ENCODE results near the gene CDK5RAP2.
"Not testable (repeated sequence)": the region's sequence is repeated elsewhere in the genome, so short reads cannot be mapped to it uniquely, and the experiment has no call there.

The CDK5RAP2 gene

GRCh38 chr9:120524863-120525262 is 55.1 kb downstream of the CDK5RAP2 start:
- Mint-ChIP-seq H3K4me3 (no peak overlapping the region), H3K4me1 (no peaks in the 10 kb centered on the region), H3K9me3 (no peaks in the 10 kb centered on the region), H3K36me3 (ENCODE audit: low read depth) (peaks cover 82% of the 10 kb centered on the region), H3K27me3 (ENCODE audit: low read depth) (no peaks in the 10 kb centered on the region), H3K27ac (no peak overlapping the region)
- TF ChIP-seq, protein P1, sequence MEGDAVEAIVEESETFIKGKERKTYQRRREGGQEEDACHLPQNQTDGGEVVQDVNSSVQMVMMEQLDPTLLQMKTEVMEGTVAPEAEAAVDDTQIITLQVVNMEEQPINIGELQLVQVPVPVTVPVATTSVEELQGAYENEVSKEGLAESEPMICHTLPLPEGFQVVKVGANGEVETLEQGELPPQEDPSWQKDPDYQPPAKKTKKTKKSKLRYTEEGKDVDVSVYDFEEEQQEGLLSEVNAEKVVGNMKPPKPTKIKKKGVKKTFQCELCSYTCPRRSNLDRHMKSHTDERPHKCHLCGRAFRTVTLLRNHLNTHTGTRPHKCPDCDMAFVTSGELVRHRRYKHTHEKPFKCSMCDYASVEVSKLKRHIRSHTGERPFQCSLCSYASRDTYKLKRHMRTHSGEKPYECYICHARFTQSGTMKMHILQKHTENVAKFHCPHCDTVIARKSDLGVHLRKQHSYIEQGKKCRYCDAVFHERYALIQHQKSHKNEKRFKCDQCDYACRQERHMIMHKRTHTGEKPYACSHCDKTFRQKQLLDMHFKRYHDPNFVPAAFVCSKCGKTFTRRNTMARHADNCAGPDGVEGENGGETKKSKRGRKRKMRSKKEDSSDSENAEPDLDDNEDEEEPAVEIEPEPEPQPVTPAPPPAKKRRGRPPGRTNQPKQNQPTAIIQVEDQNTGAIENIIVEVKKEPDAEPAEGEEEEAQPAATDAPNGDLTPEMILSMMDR (IDR thresholded peaks at IDR 0.05; ENCODE audit: unreplicated experiment in 3 of 3) = no peak

DNA sequence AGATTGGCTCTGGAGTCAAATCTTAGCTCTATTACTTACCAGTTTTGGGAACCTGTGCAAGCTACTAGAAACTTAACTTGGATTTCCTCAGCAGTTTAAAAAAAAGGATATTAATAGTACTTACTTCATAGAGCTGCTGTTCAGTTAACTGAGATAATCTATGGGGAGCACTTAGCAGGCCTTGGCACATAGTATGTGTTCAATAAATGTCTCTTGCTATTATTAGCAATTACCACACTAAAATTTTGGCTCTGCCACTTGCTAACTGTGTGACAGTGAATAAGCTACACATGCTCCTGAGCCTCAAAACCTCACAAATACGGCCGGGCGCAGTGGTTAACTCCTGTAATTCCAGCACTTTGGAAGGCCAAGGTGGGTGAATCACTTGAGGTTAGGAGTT is 55.9 kb downstream of the CDK5RAP2 start:
- H3K27me3 Mint-ChIP-seq (ENCODE audit: low read depth) = no peaks in the 10 kb centered on the region
- H3K4me3 Mint-ChIP-seq = no peak overlapping the region
- no peaks in the 10 kb centered on the region for H3K4me1 Mint-ChIP-seq
- TF ChIP-seq, protein P1 (IDR thresholded peaks at IDR 0.05; ENCODE audit: unreplicated experiment in 3 of 3) = no peak
- no peak overlapping the region for H3K27ac Mint-ChIP-seq
- H3K36me3 Mint-ChIP-seq (ENCODE audit: low read depth) = peaks cover 80% of the 10 kb centered on the region
- no peaks in the 10 kb centered on the region for H3K9me3 Mint-ChIP-seq

DNA sequence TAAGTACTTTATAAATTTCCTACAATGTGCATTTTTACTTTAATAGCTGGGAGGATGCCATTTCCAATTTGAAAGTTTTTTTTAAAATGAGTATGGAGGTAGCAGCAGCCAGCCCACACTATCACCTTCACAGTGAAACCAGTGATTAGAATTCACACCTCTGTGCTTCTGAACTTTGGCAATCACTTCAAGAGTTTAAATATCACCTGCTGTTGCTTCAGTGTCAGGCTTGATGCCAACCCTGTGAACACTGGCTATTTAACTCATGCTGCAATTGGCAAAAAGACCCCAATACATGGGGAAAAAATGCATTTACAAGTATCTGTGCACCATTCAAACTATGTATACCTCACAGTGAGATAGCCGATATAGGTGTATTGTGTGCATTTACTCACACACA is 57.4 kb downstream of the CDK5RAP2 start:
- H3K9me3 Mint-ChIP-seq = no peaks in the 10 kb centered on the region
- no peak overlapping the region for H3K27ac Mint-ChIP-seq
- H3K27me3 Mint-ChIP-seq (ENCODE audit: low read depth) = no peaks in the 10 kb centered on the region
- peaks cover 77% of the 10 kb centered on the region for H3K36me3 Mint-ChIP-seq (ENCODE audit: low read depth)
- TF ChIP-seq, protein P1 (IDR thresholded peaks at IDR 0.05; ENCODE audit: unreplicated experiment in 3 of 3) = no peak
- no peak overlapping the region for H3K4me3 Mint-ChIP-seq
- H3K4me1 Mint-ChIP-seq = no peaks in the 10 kb centered on the region

GRCh38 chr9:120522032-120522431 is 57.9 kb downstream of the CDK5RAP2 start:
- TF ChIP-seq, protein P1 (IDR thresholded peaks at IDR 0.05; ENCODE audit: unreplicated experiment in 3 of 3) = no peak
- H3K4me3 Mint-ChIP-seq = no peak overlapping the region
- H3K4me1 Mint-ChIP-seq = no peaks in the 10 kb centered on the region
- H3K27me3 Mint-ChIP-seq (ENCODE audit: low read depth) = no peaks in the 10 kb centered on the region
- peaks cover 77% of the 10 kb centered on the region for H3K36me3 Mint-ChIP-seq (ENCODE audit: low read depth)
- H3K27ac Mint-ChIP-seq = no peak overlapping the region
- no peaks in the 10 kb centered on the region for H3K9me3 Mint-ChIP-seq

DNA sequence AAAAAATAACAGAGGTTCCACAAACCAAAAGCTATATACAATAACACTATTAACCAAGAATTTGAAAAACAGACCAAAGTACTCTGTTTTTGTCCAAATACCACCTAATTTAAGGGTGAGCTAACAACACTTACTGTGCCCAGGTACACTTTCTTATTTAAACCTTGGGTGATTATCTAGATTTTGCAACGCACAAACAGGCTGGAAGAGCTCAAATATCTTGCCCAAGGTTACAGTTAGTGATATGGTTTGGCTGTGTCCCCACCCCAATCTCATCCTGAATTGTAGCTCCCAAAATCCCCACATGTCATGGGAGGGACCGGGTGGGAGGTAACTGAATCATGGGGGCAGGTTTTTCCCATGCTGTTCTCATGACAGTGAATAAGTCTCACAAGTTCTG is 58.9 kb downstream of the CDK5RAP2 start:
- no peaks in the 10 kb centered on the region for H3K9me3 Mint-ChIP-seq

GRCh38 chr9:120515996-120516395 is 64.0 kb downstream of the CDK5RAP2 start:
- not testable (repeated sequence) for H3K27ac Mint-ChIP-seq; H3K4me3 Mint-ChIP-seq; H3K27me3 Mint-ChIP-seq (ENCODE audit: low read depth); H3K4me1 Mint-ChIP-seq
- Mint-ChIP-seq H3K36me3 (ENCODE audit: low read depth) (peaks cover 79% of the 10 kb centered on the region), H3K9me3 (peaks cover 13% of the 10 kb centered on the region)

More for the DNA sequence above, 58.9 kb downstream of the CDK5RAP2 start:
- Mint-ChIP-seq H3K4me1 (no peaks in the 10 kb centered on the region), H3K27ac (no peak overlapping the region), H3K27me3 (ENCODE audit: low read depth) (no peaks in the 10 kb centered on the region), H3K36me3 (ENCODE audit: low read depth) (peaks cover 75% of the 10 kb centered on the region), H3K4me3 (no peak overlapping the region)
- TF ChIP-seq, protein P1 (IDR thresholded peaks at IDR 0.05; ENCODE audit: unreplicated experiment in 3 of 3) = no peak

GRCh38 chr9:120515481-120515880 is 64.5 kb downstream of the CDK5RAP2 start:
- Mint-ChIP-seq H3K36me3 (ENCODE audit: low read depth) (peaks cover 79% of the 10 kb centered on the region), H3K9me3 (peaks cover 13% of the 10 kb centered on the region)
- H3K27me3 Mint-ChIP-seq (ENCODE audit: low read depth); H3K4me1 Mint-ChIP-seq; H3K27ac Mint-ChIP-seq; H3K4me3 Mint-ChIP-seq: not testable (repeated sequence)

Data from nephron (organoid).